HepG2 (cell line): ENCODE results near the gene BCL2L2. TPM values are rescaled to one million over a fixed set of nuclear protein-coding genes. Genes with fewer than 3 reads are reported as not detected.

Experiments used
- BCL3 ChIP-seq: sonication (generic); formaldehyde crosslinking; IDR thresholded peaks from 2 replicates; pipeline ENCODE4 v1.5.1; 2020; ENCODE audit warnings: mild to moderate bottlenecking, missing genetic modification reagents, moderate library complexity
- CEBPZ ChIP-seq: IDR thresholded peaks from 2 replicates; pipeline ENCODE4 v1.6.1; 2012; ENCODE audit warnings: low read length, improper control_type of control experiment
- ETV6 ChIP-seq: sonication (generic); formaldehyde crosslinking; conservative IDR thresholded peaks from 2 replicates; pipeline ENCODE4 v1.4.0; 2020; ENCODE audit warnings: missing genetic modification reagents
- KDM1A ChIP-seq: IDR thresholded peaks from 2 replicates; pipeline ENCODE4 v1.6.1; 2016; ENCODE audit warnings: missing compliant biosample characterization
- KMT2A ChIP-seq: sonication (generic); formaldehyde crosslinking; IDR thresholded peaks from 2 replicates; pipeline ENCODE4 v1.4.0; 2020; ENCODE audit warnings: missing genetic modification reagents
- MBD4 ChIP-seq: IDR thresholded peaks from 2 replicates; pipeline ENCODE4 v1.6.1; 2012; ENCODE audit warnings: low read length, inconsistent platforms, borderline replicate concordance
- MIER2 ChIP-seq: IDR thresholded peaks from 2 replicates; pipeline ENCODE4 v1.6.1; 2016; ENCODE audit warnings: missing biosample characterization, missing genetic modification reagents
- NRL ChIP-seq: sonication (generic); formaldehyde crosslinking; IDR thresholded peaks from 2 replicates; pipeline ENCODE4 v1.5.0; 2020; ENCODE audit warnings: missing genetic modification reagents, mild to moderate bottlenecking, moderate library complexity, borderline replicate concordance
- RXRA ChIP-seq: sonication (generic); formaldehyde crosslinking; IDR thresholded peaks from 2 replicates; pipeline ENCODE4 v1.5.1; 2020; ENCODE audit warnings: missing genetic modification reagents
- SKIL ChIP-seq: sonication (generic); formaldehyde crosslinking; IDR thresholded peaks from 2 replicates; pipeline ENCODE4 v1.8.0; 2022; ENCODE audit warnings: missing genetic modification reagents, mild to moderate bottlenecking, moderate library complexity, borderline replicate concordance
- SMARCE1 ChIP-seq: fragments of 450-650 bp; IDR thresholded peaks from 2 replicates; pipeline ENCODE4 v1.6.1; 2017; ENCODE audit warnings: borderline replicate concordance
- ZC3H4 ChIP-seq: sonication (generic); formaldehyde crosslinking; IDR thresholded peaks from 2 replicates; pipeline ENCODE4 v1.4.0; 2020; ENCODE audit warnings: missing genetic modification reagents, borderline replicate concordance
- ZFP62 ChIP-seq: sonication (generic); formaldehyde crosslinking; IDR thresholded peaks from 2 replicates; pipeline ENCODE4 v1.4.0; 2020; ENCODE audit warnings: missing genetic modification reagents
- ZNF256 ChIP-seq: sonication (generic); formaldehyde crosslinking; conservative IDR thresholded peaks from 2 replicates; pipeline ENCODE4 v1.4.0; 2020; ENCODE audit warnings: missing genetic modification reagents
- ZNF441 ChIP-seq: sonication (generic); formaldehyde crosslinking; IDR thresholded peaks from 2 replicates; pipeline ENCODE4 v1.7.0; 2021; ENCODE audit warnings: missing genetic modification reagents, borderline replicate concordance
- ZNF891 ChIP-seq: sonication (generic); formaldehyde crosslinking; IDR thresholded peaks from 2 replicates; pipeline ENCODE4 v1.5.0; 2020; ENCODE audit warnings: mild to moderate bottlenecking, missing genetic modification reagents
- polyA plus RNA-seq, 8 experiments: library from polyadenylated mRNA; depleted of rRNA in 3 of 8; stranded (reverse) in 7 of 8; unstranded in 1 of 8; fragments of >200 nt; fragmentation: Illumina TruSeq in 4 of 8; extraction: Trizol in 4 of 8; gene quantifications; 2 replicates each; pipeline versions ENCODE4 v1.2.1 to v1.2.3, GENCODE V29; 2011 to 2016; ENCODE audit warnings: low read depth in 4 of 8, missing spikeins in 1 of 8, mixed read lengths in 1 of 8; ENCODE audit not compliant: insufficient read depth in 1 of 8
- total RNA-seq, 5 experiments: library from RNA; depleted of rRNA; stranded (reverse); fragments of >200 nt; fragmentation: Illumina TruSeq; extraction: Trizol; gene quantifications; 2 replicates each; pipeline ENCODE4 v1.2.3, GENCODE V29; 2016; ENCODE audit warnings: low read depth in 1 of 5
- TF ChIP-seq, protein P1 (sequence below): sonication (generic); formaldehyde crosslinking; IDR thresholded peaks from 2 replicates; pipeline ENCODE4 v1.4.0; 2020; ENCODE audit warnings: missing genetic modification reagents, borderline replicate concordance
- TF ChIP-seq, protein P2 (sequence below): sonication (generic); formaldehyde crosslinking; conservative IDR thresholded peaks from 2 replicates; pipeline ENCODE4 v1.8.1; 2023; ENCODE audit warnings: missing genetic modification reagents

BCL2L2 gene
- total and polyA plus RNA-seq, 2 of the 13 experiments (the other 11 are each of a cell fraction or from before 2014, with no cell fraction given): 28.1 to 49.8 TPM

DNA sequence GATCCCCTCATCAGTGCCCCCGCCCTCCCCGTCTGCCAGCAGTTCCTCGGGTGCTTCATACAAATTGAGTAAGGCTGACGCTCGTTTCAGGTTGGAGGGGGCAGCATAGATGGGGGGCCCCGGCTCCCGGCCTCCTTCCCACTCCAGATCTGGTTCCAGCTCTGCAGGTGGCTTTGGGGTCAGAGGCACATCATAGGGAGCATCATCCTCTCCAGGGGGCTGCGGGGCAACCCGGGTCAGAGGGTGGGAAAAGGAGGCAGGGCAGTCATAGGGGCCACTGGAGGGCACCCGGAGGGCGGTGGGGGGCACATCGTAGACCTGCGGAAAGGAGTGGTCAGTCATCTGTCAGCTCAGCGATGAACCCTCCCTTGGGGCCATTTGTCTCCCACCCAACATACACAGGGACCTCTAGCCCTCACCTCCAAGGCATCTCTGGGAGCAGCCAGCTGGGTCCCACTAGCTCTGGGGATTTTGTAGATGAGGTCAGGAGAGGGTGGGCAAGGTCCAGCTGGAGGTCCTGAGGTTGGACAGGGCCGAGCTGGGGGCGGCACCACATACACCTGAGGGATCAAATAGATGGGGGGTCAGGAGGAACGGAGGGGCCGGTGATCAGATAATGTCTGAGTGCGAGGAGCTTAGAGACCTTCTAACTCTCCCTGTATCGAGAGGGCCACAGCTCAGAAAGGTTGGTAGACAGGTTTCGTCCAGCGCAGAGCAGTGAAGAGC is 53.3 kb downstream of the BCL2L2 start (continued):
- TF ChIP-seq, protein P1, sequence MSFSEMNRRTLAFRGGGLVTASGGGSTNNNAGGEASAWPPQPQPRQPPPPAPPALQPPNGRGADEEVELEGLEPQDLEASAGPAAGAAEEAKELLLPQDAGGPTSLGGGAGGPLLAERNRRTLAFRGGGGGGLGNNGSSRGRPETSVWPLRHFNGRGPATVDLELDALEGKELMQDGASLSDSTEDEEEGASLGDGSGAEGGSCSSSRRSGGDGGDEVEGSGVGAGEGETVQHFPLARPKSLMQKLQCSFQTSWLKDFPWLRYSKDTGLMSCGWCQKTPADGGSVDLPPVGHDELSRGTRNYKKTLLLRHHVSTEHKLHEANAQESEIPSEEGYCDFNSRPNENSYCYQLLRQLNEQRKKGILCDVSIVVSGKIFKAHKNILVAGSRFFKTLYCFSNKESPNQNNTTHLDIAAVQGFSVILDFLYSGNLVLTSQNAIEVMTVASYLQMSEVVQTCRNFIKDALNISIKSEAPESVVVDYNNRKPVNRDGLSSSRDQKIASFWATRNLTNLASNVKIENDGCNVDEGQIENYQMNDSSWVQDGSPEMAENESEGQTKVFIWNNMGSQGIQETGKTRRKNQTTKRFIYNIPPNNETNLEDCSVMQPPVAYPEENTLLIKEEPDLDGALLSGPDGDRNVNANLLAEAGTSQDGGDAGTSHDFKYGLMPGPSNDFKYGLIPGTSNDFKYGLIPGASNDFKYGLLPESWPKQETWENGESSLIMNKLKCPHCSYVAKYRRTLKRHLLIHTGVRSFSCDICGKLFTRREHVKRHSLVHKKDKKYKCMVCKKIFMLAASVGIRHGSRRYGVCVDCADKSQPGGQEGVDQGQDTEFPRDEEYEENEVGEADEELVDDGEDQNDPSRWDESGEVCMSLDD: no peak
- TF ChIP-seq ETV6 (no peak), ZNF256 (no peak), NRL (CRISPR knock-in tag) (peak; percentile 52; the same call in 1 of the 2 replicates), MBD4 (no peak), BCL3 (0 out of 2 replicates have a peak, but pooled peaks have one; percentile 23), ZNF891 (CRISPR knock-in tag) (0 out of 2 replicates have a peak, but pooled peaks have one; percentile 21), SKIL (CRISPR knock-in tag) (peak; percentile 24; the same call in 1 of the 2 replicates), SMARCE1 (no peak), MIER2 (CRISPR knock-in tag) (no peak), ZNF441 (CRISPR knock-in tag) (no peak), KMT2A (CRISPR knock-in tag) (no peak), ZC3H4 (CRISPR knock-in tag) (no peak), ZFP62 (CRISPR knock-in tag) (no peak), RXRA (CRISPR knock-in tag) (no peak), KDM1A (CRISPR knock-in tag) (no peak), CEBPZ (no peak)
- TF ChIP-seq, protein P2, sequence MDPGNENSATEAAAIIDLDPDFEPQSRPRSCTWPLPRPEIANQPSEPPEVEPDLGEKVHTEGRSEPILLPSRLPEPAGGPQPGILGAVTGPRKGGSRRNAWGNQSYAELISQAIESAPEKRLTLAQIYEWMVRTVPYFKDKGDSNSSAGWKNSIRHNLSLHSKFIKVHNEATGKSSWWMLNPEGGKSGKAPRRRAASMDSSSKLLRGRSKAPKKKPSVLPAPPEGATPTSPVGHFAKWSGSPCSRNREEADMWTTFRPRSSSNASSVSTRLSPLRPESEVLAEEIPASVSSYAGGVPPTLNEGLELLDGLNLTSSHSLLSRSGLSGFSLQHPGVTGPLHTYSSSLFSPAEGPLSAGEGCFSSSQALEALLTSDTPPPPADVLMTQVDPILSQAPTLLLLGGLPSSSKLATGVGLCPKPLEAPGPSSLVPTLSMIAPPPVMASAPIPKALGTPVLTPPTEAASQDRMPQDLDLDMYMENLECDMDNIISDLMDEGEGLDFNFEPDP (CRISPR knock-in tag): 0 out of 2 replicates have a peak, but pooled peaks have one; percentile 77
